ENCODE results near the gene WDR89.

- TF ChIP-seq ZNF8 (CRISPR knock-in tag; IDR thresholded peaks at IDR 0.05): no peak
- TF ChIP-seq BACH2 (CRISPR knock-in tag; IDR thresholded peaks at IDR 0.05; ENCODE audit: borderline replicate concordance): no peak
- no peak for TF ChIP-seq OSR1 (CRISPR knock-in tag; IDR thresholded peaks at IDR 0.05)
- TF ChIP-seq CSRNP3 (CRISPR knock-in tag; IDR thresholded peaks at IDR 0.05): no peak
- no peak for TF ChIP-seq CREB5 (CRISPR knock-in tag; IDR thresholded peaks at IDR 0.05; ENCODE audit: low read depth)
- TF ChIP-seq ZNF70 (CRISPR knock-in tag; IDR thresholded peaks at IDR 0.05): no peak
- no peak for TF ChIP-seq ZFP3 (CRISPR knock-in tag; IDR thresholded peaks at IDR 0.05)
- TF ChIP-seq PPARA (CRISPR knock-in tag; IDR thresholded peaks at IDR 0.05; ENCODE audit: borderline replicate concordance): no peak
- TF ChIP-seq PATZ1 (CRISPR knock-in tag; IDR thresholded peaks at IDR 0.05; ENCODE audit: borderline replicate concordance): no peak
- TF ChIP-seq ZC3H10 (CRISPR knock-in tag; IDR thresholded peaks at IDR 0.05): no peak
- no peak for TF ChIP-seq TSHZ2 (CRISPR knock-in tag; IDR thresholded peaks at IDR 0.05)
- no peak for TF ChIP-seq TCF4 (CRISPR knock-in tag; IDR thresholded peaks at IDR 0.05; ENCODE audit: borderline replicate concordance)
Observed at GRCh38 chr14:63594455-63595372, 47.0 kb downstream of the WDR89 start.
